PFSK-1 (cell line): Measurements from ENCODE around the gene KLK1.

ENCODE experiments used
- FOXP2 ChIP-seq: optimal IDR thresholded peaks from 2 replicates; pipeline ENCODE3; 2011; ENCODE audit warnings: borderline replicate concordance, control low read depth, inconsistent platforms; ENCODE audit not compliant: insufficient read depth; ENCODE audit errors: extremely low read length, extremely low read depth
- POLR2AphosphoS5 ChIP-seq: IDR thresholded peaks from 2 replicates; pipeline ENCODE4 v1.6.1; 2012; ENCODE audit warnings: low read depth, mild to moderate bottlenecking, control low read depth, low read length, moderate library complexity
- REST ChIP-seq, 2 experiments: IDR thresholded peaks; 2 replicates each; pipeline versions ENCODE4 v1.6.1 to v1.8.0; 2011 to 2012; ENCODE audit warnings: low read depth in 2 of 2, low read length in 2 of 2, control low read depth in 1 of 2, inconsistent platforms in 1 of 2, mild to moderate bottlenecking in 1 of 2, moderate library complexity in 1 of 2; ENCODE audit not compliant: insufficient read depth in 1 of 2
- SIN3A ChIP-seq: IDR thresholded peaks from 2 replicates; pipeline ENCODE4 v1.6.1; 2012; ENCODE audit warnings: mild to moderate bottlenecking, low read length, moderate library complexity, borderline replicate concordance; ENCODE audit not compliant: insufficient read depth
- TAF1 ChIP-seq: IDR thresholded peaks from 2 replicates; pipeline ENCODE4 v1.6.1; 2012; ENCODE audit warnings: low read length, control low read depth, borderline replicate concordance; ENCODE audit not compliant: insufficient read depth

GRCh38 chr19:50779504-50780457, 43.8 kb downstream of the KLK1 start:
- TF ChIP-seq TAF1 (no peak), REST (IDR thresholded peaks at IDR 0.05; ENCODE audit: insufficient read depth in 1 of 2, low read depth in 2 of 2, low read length in 2 of 2) (no peak), POLR2AphosphoS5 (no peak), SIN3A (no peak), FOXP2 (no peak)
